Stimulated activated CD4-positive, alpha-beta T cell treated with anti-CD3 and anti-CD28 coated beads, Interleukin-15, amount 100 ng/mL, for 1 hour (primary cell): ENCODE measurements around the gene LTBR.
"Not testable (repeated sequence)": the region's sequence is repeated elsewhere in the genome, so short reads cannot be mapped to it uniquely, and the experiment has no call there.

Experiments
- DNase-seq, 2 donors: peaks; one replicate each; pipeline ENCODE4 v3.0.0-alpha.2; 2020; ENCODE audit warnings: low read depth in 1 of 2, low spot score in 1 of 2

Gene LTBR

GRCh38 chr12:6424866-6425265, 40.9 kb downstream of the LTBR start:
- no peak for DNase-seq

- DNase-seq = no peak
These were observed 41.9 kb downstream of the LTBR start for GRCh38 chr12:6425590-6426531.

GRCh38 chr12:6426882-6427671, 43.1 kb downstream of the LTBR start:
- DNase-seq = peak; percentile 68 to 82

GRCh38 chr12:6427796-6428195, 43.8 kb downstream of the LTBR start:
- DNase-seq = not testable (repeated sequence)

GRCh38 chr12:6428326-6428725, 44.4 kb downstream of the LTBR start:
- no peak for DNase-seq

GRCh38 chr12:6430124-6430989, 46.4 kb downstream of the LTBR start:
- DNase-seq = no peak

- no peak for DNase-seq
These were observed 49.0 kb downstream of the LTBR start for GRCh38 chr12:6432991-6433390.

- DNase-seq = no peak
These were observed 50.5 kb downstream of the LTBR start for GRCh38 chr12:6434205-6435140.

GRCh38 chr12:6435961-6436715, 52.2 kb downstream of the LTBR start:
- DNase-seq = no peak

- no peak for DNase-seq
These were observed 53.6 kb downstream of the LTBR start for GRCh38 chr12:6437586-6437985.

- no peak for DNase-seq
These were observed 54.4 kb downstream of the LTBR start for GRCh38 chr12:6438345-6438744.

GRCh38 chr12:6440391-6440790, 56.4 kb downstream of the LTBR start:
- DNase-seq = no peak
